ENCODE results near the gene GCNA. TPM values are rescaled to one million over a fixed set of nuclear protein-coding genes. Genes with fewer than 3 reads are reported as not detected.

Gene GCNA
- total RNA-seq, 1 experiment from 2014 or later, result 0.98 TPM

- no peaks in the 10 kb centered on the region for H3K36me3 ChIP-seq (ENCODE audit: control insufficient read depth in 1 of 2, insufficient read depth in 2 of 2, low read length in 2 of 2)
- H3K27ac ChIP-seq (ENCODE audit: low read depth, low read length), result no peak overlapping the region
- no peak for ATAC-seq
- H3K79me2 ChIP-seq (ENCODE audit: insufficient read depth, low read length), result no peaks in the 10 kb centered on the region
- H3K9me3 ChIP-seq (ENCODE audit: control insufficient read depth in 1 of 2, insufficient read depth in 1 of 2, low read depth in 1 of 2, low read length in 2 of 2), result no peaks in the 10 kb centered on the region
- no peaks in the 10 kb centered on the region for H3K4me1 ChIP-seq (ENCODE audit: control insufficient read depth in 1 of 2, insufficient read depth in 2 of 2, low read length in 2 of 2)
- intact Hi-C loops (cut with micrococcal nuclease), result no loop called here
- POLR2A ChIA-PET, result no interaction called here
- H2AFZ ChIP-seq (ENCODE audit: low read depth, low read length, poor library complexity, severe bottlenecking), result no peak overlapping the region
- H3K9ac ChIP-seq (ENCODE audit: low read length), result no peak overlapping the region
- H3K4me2 ChIP-seq (ENCODE audit: low read length), result no peak overlapping the region
- H3K9me2 ChIP-seq (ENCODE audit: insufficient read depth), result no peaks in the 10 kb centered on the region
- CTCF ChIA-PET, result no interaction called here
- RAD21 ChIA-PET (ENCODE audit: low non-redundant PET in 1 of 2, low total read pairs in 2 of 2, uncharacterized antibody in 2 of 2, unreplicated experiment in 2 of 2), result no interaction called here
- TF ChIP-seq POLR2AphosphoS5 (IDR thresholded peaks at IDR 0.05; ENCODE audit: low read depth, low read length) (no peak), ZFX (IDR thresholded peaks at IDR 0.05) (no peak), ZBTB33 (IDR thresholded peaks at IDR 0.05; ENCODE audit: extremely low read depth, insufficient replicate concordance, low read length) (no peak), YY1 (IDR thresholded peaks at IDR 0.05; ENCODE audit: extremely low read depth, insufficient replicate concordance, low read depth, low read length) (no peak), SIN3A (IDR thresholded peaks at IDR 0.05; ENCODE audit: low read depth) (no peak), ELF1 (IDR thresholded peaks at IDR 0.05; ENCODE audit: borderline replicate concordance, low read depth) (no peak), POLR2A (IDR thresholded peaks at IDR 0.05; ENCODE audit: borderline replicate concordance, extremely low read depth, insufficient read depth, insufficient read length) (no peak), CTCF (IDR thresholded peaks at IDR 0.05 in 2 of 3, conservative IDR thresholded peaks at IDR 0.05 in 1 of 3; ENCODE audit: borderline replicate concordance in 1 of 3, insufficient read depth in 1 of 3, low read depth in 2 of 3, low read length in 2 of 3) (no peak)
- no peak for DNase-seq (ENCODE audit: low read depth, low spot score)
- no peaks in the 10 kb centered on the region for H3K27me3 ChIP-seq (ENCODE audit: insufficient read depth, low read length)
- H4K20me1 ChIP-seq (ENCODE audit: insufficient read depth), result no peaks in the 10 kb centered on the region
- BruUV-seq (replicated peaks), result no TSS peak
- H3K4me3 ChIP-seq (replicated peaks in 1 of 2; ENCODE audit: low read depth in 1 of 2, low read length in 2 of 2), result no peak overlapping the region
Observed at GRCh38 chrX:71636438-71637252, 58.4 kb downstream of the GCNA start.

All from HCT116 (cell line).